Amygdala (tissue), 56 donors: Measurements from ENCODE around the gene KCNMA1.
A peak's percentile ranks its signal among the peaks of the same experiment; 100 is the strongest.
"Not testable (repeated sequence)": the region's sequence is repeated elsewhere in the genome, so short reads cannot be mapped to it uniquely, and the experiment has no call there.

ENCODE experiments used
- DNase-seq, 56 donors: peaks; one replicate each; lab custom pipeline; 2025; lab: John Stamatoyannopoulos, UW

Gene KCNMA1

DNA sequence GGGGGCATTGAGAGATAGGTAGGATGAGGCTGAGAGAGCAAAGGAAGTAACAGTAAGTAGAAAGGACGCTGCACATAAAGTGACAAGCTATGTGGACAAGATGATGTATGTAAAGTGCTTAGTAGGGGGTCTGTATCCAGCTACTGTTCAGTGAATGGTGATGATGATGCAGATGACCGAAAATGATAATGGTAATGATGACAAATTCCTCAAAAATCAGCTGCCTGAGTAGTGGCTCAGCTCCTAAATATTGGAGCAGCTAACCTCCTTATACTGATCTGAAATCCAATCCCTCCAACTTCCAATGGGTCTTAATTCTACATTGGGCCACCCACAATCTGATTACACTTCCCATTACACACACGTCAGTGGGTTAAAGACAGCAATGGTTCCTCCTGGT lies 27.1 kb upstream of the KCNMA1 start:
- DNase-seq: no peak

DNA sequence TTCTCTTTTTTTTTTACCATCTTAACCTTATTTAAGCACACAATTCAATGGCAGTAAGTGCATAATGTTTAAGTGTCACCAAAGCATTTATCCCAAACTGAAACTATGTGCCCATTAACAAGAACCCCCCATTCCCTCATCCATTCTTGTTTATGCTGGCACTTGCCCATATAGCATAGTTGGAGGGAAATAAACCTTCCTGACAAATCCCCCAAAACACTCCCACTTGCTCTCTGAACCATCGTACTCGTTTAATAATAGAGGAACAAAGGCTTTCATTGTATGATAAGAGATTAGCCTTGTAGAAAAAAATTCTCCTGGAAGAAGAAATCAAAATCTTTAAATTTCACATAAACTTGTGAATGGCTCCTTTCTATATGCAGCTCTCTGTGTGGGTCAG lies 26.4 kb upstream of the KCNMA1 start:
- DNase-seq: no peak

DNA sequence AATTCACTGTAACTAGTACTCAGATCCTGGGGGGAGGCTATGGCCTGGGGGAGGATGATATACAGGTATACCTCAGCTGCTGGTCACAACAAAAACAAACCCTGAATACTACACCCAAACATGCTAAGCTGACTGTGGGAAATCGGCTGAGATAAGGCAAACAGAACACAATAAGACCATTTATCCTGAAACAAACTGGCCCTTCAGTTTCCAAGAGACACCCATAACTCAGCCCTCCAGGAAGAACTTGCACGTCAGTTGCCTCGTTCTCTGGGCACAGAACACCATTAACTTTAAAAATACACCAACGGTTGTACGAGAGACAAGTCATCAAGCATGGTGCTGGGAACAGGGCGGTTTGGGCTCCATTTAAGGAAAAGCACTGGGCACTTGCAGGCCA lies 24.1 kb upstream of the KCNMA1 start:
- DNase-seq: no peak

DNA sequence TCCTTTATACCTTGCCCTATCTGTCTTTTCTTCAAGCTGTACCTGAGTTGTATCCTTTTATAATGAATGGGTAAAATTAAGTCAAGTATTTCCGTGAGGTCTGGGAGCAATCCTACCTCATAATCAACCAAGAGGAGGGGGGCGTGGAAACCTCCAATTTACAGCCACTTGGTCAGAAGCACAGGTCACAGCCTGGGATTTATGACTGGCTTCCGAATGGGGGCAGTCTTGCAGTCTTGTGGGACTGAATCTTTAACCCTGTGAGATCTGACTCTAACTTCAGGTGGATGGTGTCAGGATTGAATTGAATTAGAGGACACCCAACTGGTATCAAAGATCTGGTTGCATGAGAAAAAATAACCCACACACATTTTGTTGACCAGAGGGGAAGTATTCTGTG lies 23.5 kb upstream of the KCNMA1 start:
- DNase-seq: no peak

DNA sequence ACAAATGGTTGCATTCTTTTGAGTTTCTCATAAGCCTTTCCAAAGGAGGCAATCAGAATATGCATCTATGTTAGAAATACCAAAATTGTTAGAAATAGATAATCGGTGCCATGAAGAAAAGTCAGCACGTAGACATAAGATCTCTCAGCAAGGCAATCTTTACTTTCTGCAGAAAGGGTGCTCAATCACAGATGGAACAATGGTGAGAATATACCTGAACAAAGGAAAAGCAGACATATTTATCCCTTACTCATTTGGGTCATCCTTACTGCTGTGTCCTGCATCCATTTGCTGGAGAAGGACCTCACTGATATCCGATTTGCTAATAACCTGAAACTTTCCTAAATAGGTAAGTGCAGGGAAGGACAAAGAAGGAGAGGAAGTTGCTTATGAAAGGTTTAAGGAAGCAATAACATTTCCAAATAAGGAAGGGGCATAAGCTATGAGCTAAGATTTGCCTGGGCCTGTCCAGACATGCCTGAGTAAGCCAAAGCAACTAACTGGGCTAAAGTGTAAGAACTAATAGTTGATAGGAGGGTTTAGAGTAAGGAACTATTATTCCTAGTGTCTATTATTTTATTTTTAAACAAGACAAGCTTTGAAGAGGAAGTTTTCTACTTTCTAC lies 21.6 kb upstream of the KCNMA1 start:
- DNase-seq: not testable (repeated sequence)

DNA sequence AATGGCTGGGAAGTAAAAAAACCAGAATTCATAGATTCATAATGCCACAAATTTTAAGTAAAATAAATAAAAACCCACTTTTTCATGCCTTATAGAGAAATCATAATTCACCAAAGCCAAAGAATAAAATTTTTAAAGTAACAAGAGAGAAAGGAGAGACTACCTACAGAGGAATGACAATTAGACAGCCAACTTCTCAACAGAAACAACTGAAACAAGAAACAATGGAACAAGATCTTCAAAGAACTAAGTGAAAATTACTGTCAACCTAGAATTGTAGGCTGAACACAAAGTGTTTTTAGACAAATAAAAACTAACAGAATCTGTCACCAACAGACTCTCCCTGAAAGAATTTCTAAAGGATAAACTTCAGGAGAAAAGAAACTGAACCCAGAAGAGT lies 15.6 kb upstream of the KCNMA1 start:
- no peak for DNase-seq

DNA sequence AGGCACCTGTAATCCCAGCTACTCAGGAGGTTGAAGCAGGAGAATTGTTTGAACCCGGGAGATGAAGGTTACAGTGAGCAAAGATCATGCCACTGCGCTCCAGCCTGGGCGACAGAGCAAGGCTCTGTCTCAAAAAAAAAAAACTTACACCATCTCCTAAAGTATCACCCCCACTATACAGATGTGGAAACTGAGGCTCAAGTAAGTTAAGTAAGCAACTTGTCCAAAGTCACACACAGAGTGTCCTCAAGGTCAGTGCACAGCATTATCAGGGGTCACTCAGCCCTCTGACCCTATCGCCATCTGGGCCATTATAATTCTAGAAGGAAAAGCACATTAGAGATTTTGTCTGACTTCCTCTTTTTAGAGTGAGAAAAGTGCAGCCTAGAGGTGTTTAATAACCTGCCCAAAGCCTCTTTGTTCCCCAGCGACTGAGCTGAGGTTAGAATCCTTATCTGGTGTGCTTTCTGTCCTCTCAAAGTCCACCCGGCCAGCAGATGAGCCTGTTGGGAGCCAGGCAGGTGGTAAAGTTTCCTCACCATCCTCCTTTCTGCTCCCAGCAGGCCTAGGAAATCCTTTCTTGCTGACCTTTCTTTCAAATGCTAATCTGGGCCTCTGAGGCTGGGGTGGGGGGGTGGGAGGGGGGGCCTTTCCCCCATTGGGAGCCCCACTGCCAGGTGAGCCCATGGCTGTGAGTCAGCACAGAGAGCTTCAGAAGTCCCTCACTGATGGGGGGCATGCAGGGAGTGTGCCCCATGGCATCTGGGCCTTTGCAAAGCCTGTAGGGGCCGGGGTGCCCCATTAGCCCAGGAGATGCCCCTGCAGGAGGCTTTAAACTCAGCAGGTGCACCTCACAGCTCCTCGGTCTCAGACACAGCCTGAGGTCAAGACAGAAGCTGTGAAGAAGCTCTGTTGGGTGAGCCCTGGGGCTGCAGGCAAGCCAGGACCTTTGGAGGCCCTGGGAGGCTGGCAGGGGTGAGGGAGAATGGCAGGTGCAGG lies 12.0 kb upstream of the KCNMA1 start:
- DNase-seq: no peak

DNA sequence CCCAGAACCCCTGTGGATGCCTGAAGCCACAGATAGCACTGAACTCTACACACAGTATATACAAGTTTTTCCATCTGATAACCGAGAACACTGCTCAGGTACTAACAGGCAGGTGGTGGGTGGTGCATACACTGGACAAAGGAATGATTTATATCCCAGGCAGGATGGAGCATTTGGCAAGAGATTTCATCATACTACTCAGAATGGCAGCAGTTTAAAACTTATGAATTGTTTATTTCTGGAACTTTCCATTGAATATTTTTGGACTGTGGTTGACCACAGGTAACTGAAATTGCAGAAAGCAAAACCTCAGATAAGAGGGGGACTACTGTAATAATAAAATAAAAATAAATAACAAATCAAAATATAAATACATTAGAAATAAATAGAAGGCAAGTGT lies 10.9 kb upstream of the KCNMA1 start:
- DNase-seq: no peak

DNA sequence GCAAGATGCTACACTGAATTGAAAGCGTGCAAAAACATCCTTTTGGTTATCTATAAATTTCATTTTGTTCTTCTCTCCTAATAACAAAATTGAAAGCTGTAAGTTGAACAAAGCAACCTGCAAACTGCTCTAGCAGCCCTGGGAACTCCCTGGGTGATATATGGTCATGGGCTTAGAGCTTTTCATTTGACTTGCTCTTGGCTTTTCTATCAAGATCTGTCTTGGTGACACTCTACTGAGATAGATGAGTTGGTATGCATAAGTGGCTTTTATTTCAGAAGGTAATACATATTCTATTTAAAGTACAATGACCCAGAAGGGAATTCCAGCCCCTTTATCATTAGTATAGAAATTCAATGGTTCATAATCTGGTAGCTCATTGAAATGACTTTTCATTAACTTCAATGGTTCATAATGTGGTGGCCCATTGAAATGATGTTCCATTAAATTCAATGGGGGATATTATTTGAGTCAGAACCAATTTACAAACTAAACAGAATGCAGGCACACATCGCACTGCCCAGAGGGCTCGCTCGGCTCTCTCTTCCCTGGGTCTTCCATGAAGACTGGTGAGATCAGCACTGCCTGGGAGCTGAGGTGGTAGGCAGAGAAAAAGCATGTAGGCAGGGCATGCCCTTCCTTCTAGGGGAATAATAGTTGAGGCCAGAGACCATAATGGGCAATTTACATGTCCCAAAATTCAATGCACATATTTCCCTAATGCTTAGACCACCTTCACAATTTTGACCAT lies 10.1 kb upstream of the KCNMA1 start:
- DNase-seq: no peak

DNA sequence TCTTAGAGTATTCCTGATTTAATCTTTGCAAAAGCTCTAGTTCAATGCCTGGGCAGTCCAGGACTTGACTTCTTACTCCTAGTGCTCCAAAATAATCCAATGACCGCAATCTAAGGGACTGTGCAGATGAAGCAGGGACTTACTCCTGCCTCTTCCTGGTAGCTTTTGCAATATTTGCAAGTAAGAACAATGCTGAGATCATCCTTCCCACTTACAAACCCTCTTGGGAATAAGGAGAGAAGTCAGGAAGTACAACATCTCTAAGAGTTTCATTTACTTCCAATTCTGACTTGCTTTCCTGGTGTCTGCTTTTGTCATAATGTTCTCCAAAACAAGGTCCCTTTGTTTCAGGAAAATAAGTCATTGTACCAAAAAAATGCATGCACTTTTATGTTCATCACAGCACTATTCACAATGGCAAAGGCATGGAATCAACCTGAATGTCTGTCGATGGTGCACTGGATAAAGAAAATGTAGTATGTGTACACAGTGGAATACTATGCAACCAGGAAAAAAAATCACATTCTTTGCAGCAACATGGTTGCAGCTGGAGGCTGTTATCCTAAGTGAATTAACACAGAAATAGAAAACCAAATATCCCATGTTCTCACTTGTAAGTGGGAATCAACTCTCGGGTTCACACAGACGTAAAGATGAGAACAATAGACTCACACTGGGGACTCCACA lies 7.1 kb upstream of the KCNMA1 start:
- no peak for DNase-seq

DNA sequence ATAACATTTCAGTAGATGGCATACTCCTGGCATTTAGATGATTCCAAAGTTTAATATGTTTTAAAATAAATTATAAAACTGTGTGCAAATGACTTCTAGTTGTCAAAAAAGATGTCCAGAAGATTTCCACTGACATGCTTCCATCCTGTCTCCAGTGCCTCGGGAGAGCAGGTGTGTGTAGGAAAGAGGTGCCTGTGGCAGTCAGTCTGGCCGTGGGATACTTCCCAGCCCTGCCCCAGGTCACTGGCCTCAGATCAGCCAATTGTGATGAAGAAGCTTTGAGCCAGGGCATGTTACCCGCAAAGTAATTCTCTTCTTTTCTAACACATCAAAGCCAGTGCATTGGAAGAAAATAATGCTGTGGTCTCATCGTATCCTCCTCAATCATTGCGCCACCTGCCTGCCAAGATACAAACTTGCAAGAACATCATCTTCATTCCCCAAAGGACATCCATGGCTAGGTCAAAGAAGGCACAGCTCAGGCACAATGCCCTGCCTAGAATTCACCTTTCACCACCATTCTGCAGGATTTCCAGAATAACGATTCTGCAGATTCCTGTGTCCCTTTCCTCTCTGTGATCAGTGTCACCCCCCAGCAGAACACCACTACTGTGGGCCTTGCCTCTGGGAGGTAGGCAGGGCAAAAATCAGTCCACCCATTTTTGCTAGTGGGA lies 6.3 kb upstream of the KCNMA1 start:
- peak in 5 of 56 donors; percentile 7 to 30 (median 17) for DNase-seq

DNA sequence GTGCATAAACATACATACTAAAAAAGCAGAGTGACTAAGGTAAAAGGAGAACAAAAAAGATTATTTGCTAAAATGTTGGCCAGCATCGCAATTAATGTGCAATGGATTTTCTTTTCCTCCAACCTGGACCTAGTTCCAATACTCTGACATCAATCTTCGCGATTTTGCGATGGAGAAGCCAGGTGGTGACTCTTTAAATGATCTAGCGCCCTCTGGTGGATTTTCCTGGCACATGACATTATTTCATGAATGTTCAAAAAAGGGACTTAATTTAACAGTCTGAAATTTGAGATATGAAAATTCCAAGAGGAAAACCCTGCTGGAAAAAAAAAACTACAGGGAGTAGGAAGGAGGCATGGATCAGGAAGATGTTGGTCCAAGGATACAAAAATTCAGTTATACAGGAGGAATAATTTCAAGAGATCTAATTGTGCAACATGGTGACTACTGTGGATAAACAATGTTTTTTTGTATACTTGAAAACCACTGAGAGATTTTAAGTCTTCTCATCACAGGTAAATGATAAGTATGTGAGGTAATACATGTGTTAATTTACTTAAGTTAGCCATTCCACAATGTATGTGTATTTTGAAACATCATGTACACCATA lies 4.3 kb upstream of the KCNMA1 start:
- peak in 29 of 56 donors; percentile 8 to 86 (median 39) for DNase-seq

DNA sequence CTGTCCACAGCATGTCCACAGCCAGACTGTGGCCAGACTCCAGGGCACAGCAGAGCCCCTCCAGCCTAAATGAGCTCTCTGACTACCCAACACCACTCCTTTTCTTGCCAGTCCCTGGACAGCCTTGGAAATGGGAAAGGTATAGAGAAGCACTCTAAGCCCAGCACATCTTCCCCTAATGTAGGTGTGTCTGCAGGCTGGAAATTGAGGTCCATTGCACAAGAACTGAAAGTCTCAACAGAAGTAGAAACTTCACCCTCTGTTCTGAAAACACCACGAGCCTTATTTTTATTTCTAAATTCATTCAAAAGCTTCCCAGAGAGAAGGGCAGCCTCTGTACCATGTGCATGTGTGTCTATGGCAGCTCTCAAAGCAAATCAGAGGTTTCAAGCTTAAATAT lies 3.7 kb upstream of the KCNMA1 start:
- no peak for DNase-seq

DNA sequence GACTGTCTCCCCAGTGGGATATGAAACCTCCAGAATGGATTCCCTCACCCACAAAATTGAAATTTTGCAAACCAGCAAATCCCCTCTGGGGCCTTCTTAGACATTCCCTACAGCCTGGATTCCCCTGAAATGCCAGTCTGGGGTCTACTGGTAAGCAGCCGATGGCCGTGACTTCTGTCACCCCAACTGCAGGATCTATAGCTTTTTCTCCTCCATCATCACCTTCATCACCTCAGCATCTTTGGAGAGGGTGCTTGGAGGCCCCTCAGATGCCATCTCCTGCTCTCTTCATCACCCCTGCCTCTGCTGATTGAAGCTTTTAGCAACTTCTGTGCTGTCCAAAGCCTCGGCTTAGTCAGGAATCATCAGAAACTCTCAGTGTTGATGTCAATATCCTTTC lies 2.6 kb upstream of the KCNMA1 start:
- DNase-seq: no peak

DNA sequence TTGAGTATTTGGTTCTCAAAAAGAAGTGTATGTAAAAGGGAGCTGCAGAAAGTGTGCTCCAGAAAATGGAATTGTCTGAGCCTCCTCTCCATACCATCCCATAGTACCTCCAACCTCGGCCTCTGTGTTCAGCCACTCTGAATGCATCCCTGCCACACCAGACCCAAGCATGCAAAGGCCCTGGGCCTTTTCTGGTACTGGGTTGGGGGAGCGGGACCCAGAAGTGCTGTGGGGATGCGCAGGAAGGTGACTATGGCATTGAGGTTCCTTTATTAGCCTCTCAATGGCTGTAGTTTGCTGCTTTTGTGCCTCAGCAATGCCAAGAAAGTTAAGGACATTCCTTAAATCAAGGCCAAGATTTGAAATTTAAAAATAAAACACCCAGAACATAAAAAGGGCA lies 2.1 kb upstream of the KCNMA1 start:
- no peak for DNase-seq

DNA sequence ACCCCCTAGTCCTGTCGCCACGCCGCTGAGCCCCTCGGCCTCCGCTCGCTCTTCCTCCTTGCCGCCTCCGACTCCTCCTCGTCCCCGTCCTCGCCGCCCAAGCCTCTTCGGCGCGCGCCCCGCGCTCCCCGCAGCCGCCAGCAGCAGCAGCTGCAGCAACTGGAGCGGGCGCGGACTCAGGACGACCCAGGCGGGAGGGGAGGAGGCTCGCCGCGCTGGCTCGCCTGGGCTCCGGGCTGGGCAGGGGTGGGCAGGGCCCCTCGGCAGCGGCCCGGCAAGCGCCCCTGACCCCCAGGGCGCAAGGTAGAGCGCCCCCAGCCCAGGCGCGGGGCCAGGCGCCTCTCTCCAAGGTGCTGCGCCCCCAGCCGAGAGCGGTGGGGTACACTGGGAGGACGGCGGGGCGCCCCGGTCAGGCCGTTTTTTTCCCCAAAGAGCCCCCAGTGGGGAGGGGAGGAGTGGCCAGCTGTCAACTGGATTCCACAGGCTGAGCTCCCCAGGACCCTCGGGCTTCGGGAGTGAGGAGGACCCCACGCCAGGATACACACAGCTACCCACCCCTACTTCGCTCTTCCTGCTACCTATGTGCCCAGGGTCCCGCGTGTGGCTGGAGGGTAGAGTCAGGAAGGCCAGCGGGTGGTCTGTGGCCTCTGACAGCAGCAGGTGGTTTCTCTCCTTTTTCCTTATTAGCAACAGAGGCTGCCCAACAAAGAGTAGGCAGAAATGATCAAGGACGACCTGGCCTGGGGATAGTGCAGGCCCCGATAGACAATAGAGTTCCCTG lies 903 bp upstream of the KCNMA1 start:
- peak in 20 of 56 donors; percentile 5 to 61 (median 21) for DNase-seq

DNA sequence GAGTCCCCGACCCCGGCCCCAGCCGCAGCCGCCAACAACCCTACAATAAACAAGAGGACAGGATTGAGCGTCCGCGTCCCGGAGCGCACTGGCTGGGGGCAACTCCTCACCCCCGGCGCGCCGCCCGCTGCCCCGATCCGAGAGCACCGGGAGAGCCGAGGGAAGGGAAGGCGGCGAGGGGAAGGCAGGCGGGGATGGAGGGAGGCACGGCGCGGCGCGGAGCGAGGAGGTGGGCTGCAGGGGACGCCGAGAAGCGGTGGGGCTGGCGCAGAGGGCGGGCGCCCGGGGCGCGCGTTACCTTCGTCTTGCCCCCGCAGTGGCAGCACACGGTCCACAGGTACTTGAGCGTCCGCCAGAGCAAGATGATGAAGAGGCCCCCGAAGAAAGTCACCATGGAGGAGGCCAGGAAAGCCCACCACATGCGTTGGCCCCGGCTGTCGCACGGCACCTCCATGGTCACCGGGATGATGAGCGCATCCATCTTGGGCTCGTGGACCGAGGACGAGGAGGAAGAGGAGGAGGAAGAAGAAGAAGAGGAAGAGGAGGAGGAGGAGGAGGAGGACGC lies 559 bp downstream of the KCNMA1 start:
- peak in 3 of 56 donors; percentile 37 to 47 (median 43) for DNase-seq

DNA sequence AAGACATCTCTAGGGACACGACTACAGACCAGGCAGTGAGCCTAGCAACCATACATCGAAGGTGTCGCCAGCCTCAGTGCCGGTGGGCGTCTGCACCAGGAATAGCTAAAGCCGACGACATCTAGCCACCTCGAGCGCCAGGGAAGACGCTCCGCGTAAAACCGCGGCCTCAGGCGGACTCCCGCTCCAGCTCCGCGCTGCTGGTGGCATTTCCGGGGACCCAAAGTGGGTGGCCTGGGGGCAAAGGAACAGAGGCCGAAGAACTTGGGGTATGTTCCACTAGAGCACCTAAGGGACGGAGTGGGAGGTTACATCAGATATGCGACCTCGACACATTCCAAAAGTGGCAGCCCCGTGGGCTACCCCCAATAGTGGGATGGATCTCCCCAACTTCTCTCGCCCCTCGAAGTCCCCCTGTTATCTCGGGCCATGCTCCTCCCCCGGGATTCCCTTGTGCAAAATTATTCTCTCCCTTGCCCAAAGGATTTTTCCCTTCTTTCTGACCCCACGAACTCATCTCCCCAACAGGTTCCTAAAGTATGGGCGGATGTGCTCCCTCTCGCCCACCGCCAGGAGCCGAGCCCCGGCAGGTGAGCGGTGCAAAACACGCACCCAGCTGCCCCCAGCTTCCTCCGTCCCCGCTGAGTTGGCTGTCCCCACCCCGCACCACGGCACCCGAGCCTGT lies 1.2 kb downstream of the KCNMA1 start:
- DNase-seq: peak in 9 of 56 donors; percentile 8 to 41 (median 15)
